H1 (cell line): ENCODE results near the gene MYLK4. TPM values are rescaled to one million over a fixed set of nuclear protein-coding genes. Genes with fewer than 3 reads are reported as not detected.

Experiments used
- ATF3 ChIP-seq: IDR thresholded peaks from 2 replicates; pipeline ENCODE4 v1.6.1; 2011; ENCODE audit warnings: low read depth, mild to moderate bottlenecking, low read length; ENCODE audit not compliant: insufficient read depth
- CHD7 ChIP-seq: fragments of 300-600 bp; sonication (generic); IDR thresholded peaks from 2 replicates; pipeline ENCODE4 v1.7.1; 2012; ENCODE audit warnings: low read length, moderate library complexity, mild to moderate bottlenecking, inconsistent platforms; ENCODE audit not compliant: insufficient replicate concordance
- FOSL1 ChIP-seq: IDR thresholded peaks from 2 replicates; pipeline ENCODE4 v1.6.1; 2011; ENCODE audit warnings: mild to moderate bottlenecking, low read depth, low read length, moderate library complexity; ENCODE audit not compliant: insufficient read depth
- MAFK ChIP-seq: IDR thresholded peaks from 2 replicates; pipeline ENCODE4 v1.6.1; 2012; ENCODE audit warnings: low read depth, mild to moderate bottlenecking, improper control_type of control experiment, low read length
- POU5F1 ChIP-seq: IDR thresholded peaks from 2 replicates; pipeline ENCODE4 v1.6.1; 2011; ENCODE audit warnings: low read depth, mild to moderate bottlenecking, low read length, moderate library complexity
- TBP ChIP-seq: IDR thresholded peaks from 2 replicates; pipeline ENCODE4 v1.6.1; 2011; ENCODE audit warnings: low read depth, low read length, improper control_type of control experiment
- polyA plus RNA-seq, 7 experiments: library from polyadenylated mRNA; depleted of rRNA in 3 of 7; stranded (reverse) in 5 of 7; unstranded in 2 of 7; fragments of >200 nt in 5 of 7; fragments of 200-250 nt in 2 of 7; gene quantifications; 1 replicate in 5 of 7; 2 replicates in 1 of 7; 4 replicates in 1 of 7; pipeline versions ENCODE4 v1.2.1 to v1.2.3, GENCODE V29; 2011 to 2013; ENCODE audit warnings: missing spikeins in 2 of 7, mixed read lengths in 2 of 7
- total RNA-seq: library from RNA; stranded (reverse); fragmentation: NEBNext Ultra II Directional; extraction: Animal tissue kit (Norgen Biotek cat#: 25700); gene quantifications from 2 replicates; pipeline ENCODE4 v1.2.1, GENCODE V29; 2021

The MYLK4 gene
- total and polyA plus RNA-seq, 2 of the 8 experiments (the other 6 are each of a cell fraction or from before 2014, with no cell fraction given) = 0.11 to 0.17 TPM

DNA sequence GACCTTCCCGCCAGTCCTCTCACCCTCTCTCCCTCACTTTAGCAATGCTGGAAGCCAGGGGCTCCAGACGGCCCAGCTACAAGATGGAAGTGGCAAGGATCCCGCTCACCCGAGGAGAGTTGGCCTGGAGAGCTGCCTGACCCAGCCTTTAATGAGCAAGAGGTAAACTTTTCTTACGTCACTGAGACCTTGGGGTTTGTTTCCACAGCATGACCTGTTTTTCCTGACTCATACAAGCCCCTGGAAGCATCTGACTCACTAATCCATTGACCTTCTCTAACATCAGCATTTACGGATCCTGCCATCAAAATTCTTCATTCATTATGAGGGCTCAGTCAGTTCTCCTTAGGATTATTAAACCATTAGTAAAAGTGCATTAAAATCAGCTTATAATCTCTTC, 120.4 kb downstream of the MYLK4 start (continued):
- TF ChIP-seq CHD7 (no peak), POU5F1 (no peak), MAFK (no peak), FOSL1 (no peak), ATF3 (no peak), TBP (no peak)
